HG02938 (cell line): ENCODE results near the gene NLRP9.

ENCODE experiments used
- ATAC-seq: cut with Tn5 transposase; IDR thresholded peaks from one replicate; pipeline ENCODE4 v1.9.1; 2021; ENCODE audit warnings: mild to moderate bottlenecking, moderate library complexity; ENCODE audit not compliant: unreplicated experiment

NLRP9 gene

GRCh38 chr19:55674841-55675660 lies 63.2 kb downstream of the NLRP9 start, which contains the start of gene EPN1:
EPN1 (plus strand) TSS chr19:55675226; CDS start chr19:55678628, 3,402 bp downstream.
- peak; percentile 51 for ATAC-seq

GRCh38 chr19:55674459-55674840 lies 63.8 kb downstream of the NLRP9 start:
- no peak for ATAC-seq

GRCh38 chr19:55673889-55674288 lies 64.3 kb downstream of the NLRP9 start:
- no peak for ATAC-seq

DNA sequence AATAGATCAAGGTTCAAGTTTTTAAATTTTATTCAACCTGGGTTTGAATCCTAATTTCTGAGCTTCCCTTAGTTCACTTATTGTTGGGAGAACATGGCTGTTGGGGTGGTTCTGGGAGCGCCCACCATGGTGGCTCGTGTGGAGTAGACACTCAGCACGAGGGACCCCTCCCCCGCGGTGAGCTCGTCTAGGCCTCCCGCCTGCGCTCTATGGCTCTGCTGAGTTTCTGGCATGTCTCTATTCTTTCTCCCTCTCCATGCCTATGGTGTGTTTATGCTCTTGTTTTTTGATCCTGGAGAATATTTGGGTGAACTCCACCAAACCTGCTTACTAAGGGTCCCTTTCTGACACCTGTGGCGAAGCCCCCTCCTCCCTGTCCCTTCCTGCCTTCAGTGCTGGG lies 64.7 kb downstream of the NLRP9 start:
- no peak for ATAC-seq

- no peak for ATAC-seq
Measured at GRCh38 chr19:55672418-55672817, 65.8 kb downstream of the NLRP9 start.

DNA sequence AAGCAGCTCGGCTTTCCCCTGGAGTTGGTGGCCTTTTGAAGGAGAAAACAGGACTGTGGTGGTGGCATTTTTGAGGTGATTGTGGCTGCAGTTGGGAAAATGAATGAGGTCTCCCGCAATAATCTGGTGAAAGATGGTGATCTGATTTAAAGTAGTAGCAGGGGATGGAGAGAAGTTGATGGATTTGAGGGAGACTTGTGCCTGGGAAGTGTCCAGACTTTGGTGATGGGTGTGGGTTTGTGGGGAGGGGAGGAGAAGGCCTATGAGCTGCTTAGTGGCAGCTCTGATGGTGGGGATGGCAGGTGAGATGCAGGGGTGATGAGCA lies 67.2 kb downstream of the NLRP9 start:
- no peak for ATAC-seq

DNA sequence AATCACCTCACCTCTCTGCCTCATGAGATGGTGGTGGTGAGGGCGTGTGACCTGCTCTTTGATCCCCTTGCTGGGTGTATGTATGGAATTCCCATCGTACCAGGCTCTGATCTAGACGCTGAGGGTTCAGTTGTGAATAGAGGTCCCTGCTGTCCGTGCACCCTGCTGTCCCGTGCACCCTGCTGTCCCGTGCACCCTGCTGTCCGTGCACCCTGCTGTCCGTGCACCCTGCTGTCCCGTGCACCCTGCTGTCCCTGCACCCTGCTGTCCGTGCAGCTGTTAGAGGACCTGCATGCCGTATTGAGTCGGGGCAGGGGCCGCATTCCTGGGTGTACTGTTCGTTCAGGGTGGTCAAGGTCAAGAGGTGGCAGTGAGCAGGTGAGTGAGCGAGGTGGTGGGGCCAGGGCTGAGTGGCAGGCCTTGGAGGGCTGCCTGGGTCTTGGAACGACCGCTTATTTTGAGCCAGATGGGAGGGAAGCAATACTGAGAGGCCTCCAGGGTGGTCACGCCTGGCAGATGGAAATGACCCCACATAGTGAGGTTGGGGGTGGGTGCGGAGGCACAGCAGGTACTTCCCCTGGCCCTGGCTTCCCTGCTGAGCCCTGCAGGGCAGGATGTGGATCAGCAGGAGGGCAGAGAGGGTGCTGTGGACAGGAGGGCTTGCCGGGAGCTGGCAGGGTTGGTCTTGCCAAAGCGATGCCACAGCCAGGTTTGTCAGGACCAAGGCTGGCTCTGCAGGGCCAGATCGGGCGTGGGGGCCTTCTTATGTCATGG lies 67.7 kb downstream of the NLRP9 start:
- no peak for ATAC-seq

- no peak for ATAC-seq
Measured at GRCh38 chr19:55669418-55670279, 68.6 kb downstream of the NLRP9 start.

- no peak for ATAC-seq
Measured at GRCh38 chr19:55668603-55669348, 69.4 kb downstream of the NLRP9 start.

DNA sequence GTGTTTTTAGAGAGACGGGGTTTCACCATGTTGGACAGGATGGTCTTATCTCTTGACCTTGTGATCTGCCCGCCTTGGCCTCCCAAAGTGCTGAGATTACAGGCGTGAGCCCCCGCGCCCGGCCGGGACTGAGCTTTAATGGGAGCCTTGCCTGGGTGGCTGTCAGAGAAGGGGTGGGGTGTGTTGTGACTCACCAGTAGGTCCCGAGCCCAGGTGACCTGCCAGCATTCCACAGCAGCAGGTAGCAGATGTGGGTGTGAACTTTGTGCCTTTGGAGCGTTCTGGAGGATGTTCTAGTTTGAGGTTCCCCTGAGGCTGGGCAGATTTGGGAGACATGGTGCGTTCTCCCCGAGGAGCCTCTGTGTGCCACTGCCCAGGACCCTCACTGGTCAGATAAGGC lies 70.2 kb downstream of the NLRP9 start:
- no peak for ATAC-seq

- no peak for ATAC-seq
Measured at GRCh38 chr19:55667511-55667910, 70.7 kb downstream of the NLRP9 start.

DNA sequence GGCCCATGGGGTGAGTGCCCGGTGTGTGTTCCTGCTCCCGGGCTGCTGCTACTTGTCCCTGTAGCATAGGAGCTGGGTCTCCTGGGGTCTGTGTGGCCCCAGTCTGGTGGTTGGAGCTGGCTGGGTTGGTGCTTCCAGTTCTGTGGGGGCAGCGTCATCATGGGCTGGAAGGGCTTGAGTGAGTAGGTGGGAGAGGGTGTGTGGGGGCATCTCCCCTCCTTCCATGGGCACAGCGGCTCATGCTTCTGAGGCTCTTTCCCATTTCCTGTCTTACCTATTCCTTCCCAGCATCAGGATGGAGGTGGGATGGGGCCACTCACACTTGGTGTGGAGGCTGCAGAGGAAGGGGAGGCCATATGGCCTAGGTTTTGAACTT lies 71.2 kb downstream of the NLRP9 start:
- ATAC-seq, result no peak

GRCh38 chr19:55666343-55667005 lies 71.7 kb downstream of the NLRP9 start:
- no peak for ATAC-seq

- ATAC-seq, result no peak
Measured at GRCh38 chr19:55663846-55664536, 74.2 kb downstream of the NLRP9 start.

DNA sequence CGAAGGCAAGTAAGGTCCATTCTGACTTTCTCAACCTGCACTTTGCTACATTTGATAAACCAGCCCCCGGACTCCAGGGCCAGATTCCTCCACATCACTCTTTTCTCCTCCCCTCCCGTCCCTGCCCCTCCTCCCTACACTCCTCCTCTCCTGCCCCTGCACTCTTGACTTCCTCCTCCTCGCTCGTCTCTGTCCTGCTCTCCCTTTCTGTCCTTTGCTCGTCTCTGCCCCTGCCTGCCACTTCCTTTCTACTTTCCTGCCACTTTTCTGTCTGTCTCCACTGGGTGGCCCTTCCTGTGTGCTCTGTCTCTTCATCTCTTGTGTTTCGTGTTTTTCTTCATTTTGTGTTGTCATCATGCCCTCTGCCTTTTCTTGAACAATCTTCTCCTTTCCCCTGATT lies 76.4 kb downstream of the NLRP9 start:
- ATAC-seq, result no peak

DNA sequence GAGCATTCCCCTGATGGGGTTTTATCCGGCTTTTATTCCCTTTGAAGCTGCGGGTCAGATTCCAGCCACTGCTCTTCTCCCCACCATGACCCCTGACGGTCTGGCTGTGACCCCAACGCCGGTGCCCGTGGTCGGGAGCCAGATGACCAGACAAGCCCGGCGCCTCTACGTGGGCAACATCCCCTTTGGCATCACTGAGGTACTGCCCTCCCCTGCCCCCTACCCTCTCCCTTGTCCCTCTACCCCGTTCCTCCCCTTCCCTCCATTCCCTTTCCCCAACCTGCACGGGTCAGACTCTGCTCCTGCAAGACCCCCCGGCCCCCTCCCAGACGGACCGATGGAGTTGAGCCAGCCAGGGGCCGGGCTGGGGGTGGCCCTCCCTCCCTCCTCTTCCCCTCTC lies 77.2 kb downstream of the NLRP9 start:
- no peak for ATAC-seq

DNA sequence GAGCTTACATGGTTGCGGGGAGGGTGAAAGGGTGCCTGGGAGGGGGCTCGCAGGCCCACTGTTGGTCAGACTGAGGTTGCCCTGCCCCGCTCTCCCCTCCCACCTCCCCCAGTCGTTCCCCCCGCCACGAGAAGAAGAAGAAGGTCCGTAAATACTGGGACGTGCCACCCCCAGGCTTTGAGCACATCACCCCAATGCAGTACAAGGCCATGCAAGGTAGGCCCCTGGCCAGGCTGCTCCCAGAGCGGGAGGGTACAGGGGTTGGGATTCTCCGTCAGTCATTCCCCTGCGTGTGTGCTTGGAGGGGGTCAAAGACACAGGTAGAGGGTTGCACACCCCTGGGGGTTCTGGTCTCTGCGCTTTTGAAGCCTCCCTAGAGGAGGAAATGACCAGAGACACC lies 77.8 kb downstream of the NLRP9 start:
- no peak for ATAC-seq

GRCh38 chr19:55659822-55660221 lies 78.4 kb downstream of the NLRP9 start:
- no peak for ATAC-seq

DNA sequence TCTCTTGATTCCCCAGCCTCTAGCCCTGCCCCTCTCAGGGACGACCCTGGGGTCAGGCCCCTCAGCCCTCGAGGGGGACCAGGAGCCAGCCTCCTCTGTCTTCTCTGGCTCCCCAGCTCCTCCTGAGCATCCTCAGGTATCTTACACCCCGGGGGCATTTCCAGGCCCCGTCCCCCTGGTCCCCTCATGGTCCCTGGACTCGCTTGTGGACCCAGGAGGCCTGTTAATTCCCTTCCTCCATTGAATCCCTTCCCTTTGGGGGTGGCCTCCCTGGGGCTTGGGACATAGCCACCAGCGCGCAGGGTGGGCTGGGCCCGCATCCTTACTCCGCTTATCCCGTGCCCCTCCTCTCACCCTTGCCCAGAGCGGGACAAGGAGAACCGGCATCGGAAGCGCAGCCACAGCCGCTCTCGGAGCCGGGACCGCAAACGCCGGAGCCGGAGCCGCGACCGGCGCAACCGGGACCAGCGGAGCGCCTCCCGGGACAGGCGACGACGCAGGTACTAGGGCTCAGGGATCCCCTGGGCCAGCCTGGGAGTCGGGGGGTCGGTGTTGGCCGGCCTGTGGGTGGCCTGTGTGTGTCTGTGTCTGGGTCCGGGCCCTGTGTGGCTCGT lies 79.2 kb downstream of the NLRP9 start:
- no peak for ATAC-seq
